HG02588 (cell line): ENCODE measurements around the gene CHN2.

Source experiments
- ATAC-seq: cut with Tn5 transposase; IDR thresholded peaks from one replicate; pipeline ENCODE4 v1.9.1; 2021; ENCODE audit warnings: mild to moderate bottlenecking, moderate library complexity; ENCODE audit not compliant: unreplicated experiment

CHN2 gene

DNA sequence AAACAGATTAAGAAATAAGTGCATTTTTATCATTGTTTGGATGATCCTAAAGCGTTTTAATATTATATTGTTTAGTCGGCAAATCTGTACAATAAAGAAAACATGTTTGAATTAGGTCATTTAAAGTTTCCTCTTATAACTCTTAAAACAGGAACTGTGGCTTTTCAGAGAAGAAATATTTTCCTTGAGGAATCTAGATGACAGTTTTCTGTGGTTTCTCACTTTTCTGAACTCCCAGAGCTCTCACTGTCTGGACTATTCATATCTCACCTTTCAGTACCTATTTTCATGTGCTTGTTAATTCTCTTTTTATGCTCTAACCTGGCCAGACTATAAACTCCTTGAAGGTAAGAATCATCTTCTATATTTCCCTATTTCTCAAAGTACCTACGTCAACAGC lies 135.1 kb downstream of the CHN2 start:
- ATAC-seq: no peak

DNA sequence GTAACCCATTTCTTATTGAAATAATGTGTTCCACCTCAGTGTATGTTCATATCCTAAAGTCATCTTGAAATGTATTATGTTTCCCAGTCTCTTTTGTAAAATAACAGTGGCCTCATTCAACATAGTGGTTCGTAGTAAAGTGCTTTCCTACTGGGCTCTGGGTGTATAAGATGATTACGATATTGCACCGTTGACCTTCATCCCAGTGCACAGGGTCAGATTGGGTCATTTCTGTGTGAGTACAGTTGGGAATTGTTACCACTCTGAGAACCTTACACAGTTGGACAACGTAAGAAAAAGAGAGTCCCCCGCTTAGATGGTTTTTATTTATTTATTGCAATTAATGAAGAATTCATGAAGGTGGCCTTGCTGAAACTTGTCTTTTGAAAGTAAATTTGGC lies 135.6 kb downstream of the CHN2 start:
- ATAC-seq: no peak

DNA sequence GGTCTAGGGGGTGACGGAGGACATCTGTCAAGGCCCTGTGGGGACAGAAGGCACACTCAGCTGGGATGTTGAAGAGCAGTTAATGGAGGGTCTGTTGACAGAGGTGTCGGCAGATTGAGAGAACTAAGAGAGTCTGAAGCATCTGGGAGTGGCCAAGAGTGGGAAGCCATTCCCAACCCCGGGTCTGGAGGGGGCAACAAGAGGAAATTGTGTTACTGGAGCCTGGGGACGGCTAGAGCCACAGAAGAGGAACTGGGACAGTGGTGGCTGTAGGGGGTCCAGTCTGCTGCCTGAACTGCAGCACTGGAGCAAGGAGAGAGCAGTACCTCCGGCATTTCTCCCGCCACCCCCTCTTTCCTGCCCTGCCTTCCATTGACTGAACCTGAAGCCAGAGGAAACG lies 136.6 kb downstream of the CHN2 start:
- no peak for ATAC-seq

- no peak for ATAC-seq
Observed at GRCh38 chr7:29332042-29332811, 137.7 kb downstream of the CHN2 start.

- ATAC-seq: no peak
Observed at GRCh38 chr7:29332875-29333855, 138.6 kb downstream of the CHN2 start.

- no peak for ATAC-seq
Observed at GRCh38 chr7:29335188-29336083, 140.9 kb downstream of the CHN2 start.

GRCh38 chr7:29337546-29338116 lies 143.1 kb downstream of the CHN2 start:
- no peak for ATAC-seq

GRCh38 chr7:29340696-29341095 lies 146.1 kb downstream of the CHN2 start:
- ATAC-seq: no peak

DNA sequence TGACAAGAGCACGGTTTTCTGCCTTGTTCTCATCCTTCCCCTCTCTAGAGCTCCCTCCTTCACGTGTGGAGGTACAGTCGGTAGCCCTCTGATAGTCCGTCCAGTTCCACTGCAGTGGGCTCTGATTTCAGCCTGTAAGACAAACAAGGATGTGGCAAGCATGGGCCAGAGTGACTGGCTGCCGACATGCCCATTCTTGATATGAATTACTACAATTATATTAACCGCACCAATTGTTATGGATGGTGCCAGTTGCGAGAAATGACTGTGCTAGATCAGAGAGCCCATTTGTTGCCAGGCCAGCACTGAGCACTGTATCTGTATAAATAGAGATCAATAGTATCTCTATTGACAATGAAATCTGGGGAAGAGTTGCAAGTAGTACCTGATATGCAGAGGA lies 146.6 kb downstream of the CHN2 start:
- no peak for ATAC-seq

DNA sequence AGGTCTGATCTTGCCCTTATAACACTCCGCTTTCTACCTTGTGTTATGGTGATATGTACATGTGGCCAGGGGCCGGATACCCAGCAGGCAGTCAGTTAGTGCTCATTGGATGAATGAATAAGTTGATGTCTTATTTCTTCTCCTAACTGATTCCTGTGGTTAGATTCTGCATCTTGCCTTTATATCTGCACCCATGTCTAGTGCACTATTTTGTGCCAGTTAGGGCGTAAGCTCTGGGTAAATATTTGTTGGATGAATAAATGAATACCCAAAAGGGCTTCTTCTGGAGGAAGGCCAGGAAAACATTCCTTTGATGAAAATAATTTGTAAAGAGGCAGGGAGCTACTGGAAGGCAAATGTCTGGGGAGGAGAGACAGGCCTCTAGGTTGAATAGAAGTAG lies 148.2 kb downstream of the CHN2 start:
- no peak for ATAC-seq

DNA sequence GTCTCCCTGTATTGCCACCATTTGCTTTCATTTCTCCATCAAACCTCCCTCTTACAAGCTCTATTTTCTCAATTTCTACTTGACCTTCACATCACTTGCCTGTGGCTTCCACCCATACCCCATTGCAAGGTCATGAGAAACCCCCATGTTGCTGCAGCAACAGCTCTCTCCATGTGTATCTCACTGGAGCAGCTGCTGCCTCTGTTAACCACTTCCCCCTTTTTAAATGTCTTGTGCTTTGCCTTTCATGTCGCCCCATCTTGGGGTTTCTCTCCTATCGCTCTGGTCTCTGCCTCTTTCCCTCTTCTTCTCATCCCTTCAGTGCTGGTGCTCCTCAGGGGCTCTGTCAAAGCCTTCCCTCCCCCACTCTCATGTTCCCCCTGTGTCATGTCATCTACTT lies 148.8 kb downstream of the CHN2 start:
- no peak for ATAC-seq

DNA sequence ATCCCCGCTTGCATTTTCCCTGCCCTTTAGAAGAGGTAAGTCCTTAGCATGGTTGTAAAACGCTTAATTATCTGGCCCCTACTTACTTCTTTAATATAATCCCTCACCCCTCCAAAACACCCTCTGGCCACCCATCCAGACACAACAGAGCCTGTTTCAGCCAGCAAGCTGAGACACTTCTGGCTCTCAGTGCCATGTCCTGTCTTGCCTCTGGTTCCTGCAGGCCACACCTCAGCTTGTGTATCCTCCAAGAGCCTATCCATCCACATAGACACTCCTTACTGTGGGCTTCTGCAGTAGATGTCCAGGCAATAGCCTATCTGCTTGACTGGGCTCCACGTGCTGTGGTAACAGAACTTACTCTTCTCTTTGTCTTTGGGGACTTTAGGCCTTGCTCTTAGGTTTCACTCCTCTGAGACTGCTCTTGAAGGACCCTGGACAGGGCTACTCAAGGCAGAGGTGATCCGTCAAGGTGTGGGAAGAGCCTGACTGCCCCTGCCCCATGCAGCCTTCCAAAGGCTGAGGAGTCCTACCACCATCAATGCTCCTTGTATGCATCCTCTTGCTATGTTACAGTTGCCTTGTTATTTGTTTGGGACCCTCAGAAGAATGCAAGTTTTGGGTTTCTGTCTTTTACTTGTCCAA lies 149.9 kb downstream of the CHN2 start:
- ATAC-seq: no peak

GRCh38 chr7:29345590-29345989 lies 151.0 kb downstream of the CHN2 start:
- ATAC-seq: no peak

DNA sequence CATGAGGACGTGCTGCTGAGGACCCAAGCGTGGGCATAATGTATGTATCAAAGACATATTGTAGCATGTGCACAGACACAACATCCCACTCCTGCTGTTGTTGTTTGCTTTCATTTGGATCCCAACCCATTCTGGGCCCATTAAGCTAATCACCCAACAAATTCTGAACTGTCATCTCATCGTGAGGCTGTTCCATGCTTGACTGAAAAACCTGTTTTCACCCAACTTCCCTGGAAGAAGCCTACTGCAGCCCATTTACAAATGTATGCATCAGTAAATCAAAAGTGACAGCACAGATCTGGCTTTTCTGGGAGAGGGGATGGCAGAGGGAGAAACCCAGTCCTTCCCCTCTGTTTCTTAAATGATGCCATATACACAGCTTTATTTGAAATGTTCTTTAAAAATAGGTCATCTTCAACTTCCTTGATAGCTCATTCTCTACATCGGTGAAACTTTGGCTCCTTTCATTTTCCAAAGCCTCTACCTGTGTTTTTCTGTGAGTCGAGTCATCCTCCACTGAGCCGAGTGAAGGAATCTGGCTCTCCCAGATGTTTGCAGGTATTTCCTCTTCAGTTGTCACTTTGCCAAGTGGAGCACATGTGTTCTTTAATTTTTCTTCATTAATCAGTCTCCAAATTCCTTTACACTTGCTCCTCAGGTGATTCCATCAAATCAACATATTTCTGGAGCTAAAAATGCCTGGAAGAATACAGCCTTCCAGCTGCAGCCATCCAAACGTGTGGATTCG lies 151.8 kb downstream of the CHN2 start:
- no peak for ATAC-seq

GRCh38 chr7:29349362-29349761 lies 154.8 kb downstream of the CHN2 start:
- ATAC-seq: no peak

DNA sequence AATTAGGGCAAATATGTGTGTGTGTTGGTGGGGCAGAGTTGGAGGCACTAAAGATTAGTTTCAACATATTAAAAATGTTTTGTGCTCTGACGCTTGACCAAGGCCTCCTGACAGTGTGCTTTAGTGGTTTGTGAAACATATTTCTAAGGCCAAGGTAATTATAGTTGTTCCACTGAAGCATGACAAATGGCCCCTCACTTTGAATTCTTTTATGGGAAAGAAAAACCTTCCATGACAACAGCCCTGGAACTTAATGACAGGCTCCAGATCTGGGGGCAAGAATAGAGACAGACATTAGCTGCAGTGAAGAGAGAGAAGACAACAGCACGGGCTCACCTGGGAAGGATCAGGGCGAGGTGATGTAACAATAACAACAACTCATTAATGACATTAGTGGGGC lies 155.8 kb downstream of the CHN2 start:
- ATAC-seq: no peak

DNA sequence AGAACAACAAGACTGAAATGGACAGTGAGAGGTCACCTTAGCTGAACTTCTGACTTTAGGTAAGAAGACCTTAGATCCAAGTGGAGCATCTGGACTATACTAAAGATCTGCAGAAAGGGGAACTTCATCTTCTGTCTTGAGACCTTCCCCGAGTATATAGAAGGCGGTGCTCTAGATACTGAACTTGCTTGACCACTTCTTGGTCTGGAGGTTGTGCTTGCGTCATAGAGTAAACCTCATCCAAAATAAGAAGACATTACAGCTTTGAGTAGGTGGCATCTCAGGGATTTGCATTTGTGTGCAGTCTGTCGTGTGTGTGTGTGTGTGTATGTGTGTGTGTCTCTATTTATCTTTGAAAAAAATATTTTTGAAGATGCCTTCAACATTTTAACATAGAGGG lies 157.5 kb downstream of the CHN2 start:
- ATAC-seq: no peak

GRCh38 chr7:29353810-29354209 lies 159.2 kb downstream of the CHN2 start:
- no peak for ATAC-seq

GRCh38 chr7:29354340-29354739 lies 159.8 kb downstream of the CHN2 start:
- no peak for ATAC-seq
